22Rv1 (cell line): ENCODE data around the gene HLA-E.

Source experiments
- H3K27ac ChIP-seq: fragments of 450-650 bp; 2 replicates; pipeline ENCODE4 v1.5.1; 2017
- CTCF ChIP-seq: fragments of 450-650 bp; IDR thresholded peaks from 2 replicates; pipeline ENCODE4 v1.5.1; 2017; ENCODE audit warnings: mild to moderate bottlenecking
- ZFX ChIP-seq: fragments of 450-650 bp; IDR thresholded peaks from 2 replicates; pipeline ENCODE4 v1.6.1; 2017; ENCODE audit warnings: antibody characterized with exemption, borderline replicate concordance

Gene HLA-E

GRCh38 chr6:30450909-30451841, 38.1 kb upstream of the HLA-E start:
- TF ChIP-seq ZFX (no peak), CTCF (no peak)
- H3K27ac ChIP-seq, result no peak overlapping the region

GRCh38 chr6:30452736-30453507, 36.4 kb upstream of the HLA-E start:
- H3K27ac ChIP-seq, result no peak overlapping the region
- TF ChIP-seq CTCF (no peak), ZFX (no peak)

- TF ChIP-seq ZFX, result no peak
- TF ChIP-seq CTCF, result peak; percentile 95
- H3K27ac ChIP-seq, result no peak overlapping the region
Measured at GRCh38 chr6:30453508-30454116, 35.7 kb upstream of the HLA-E start.

GRCh38 chr6:30459145-30459544, 30.2 kb upstream of the HLA-E start:
- no peak for TF ChIP-seq ZFX
- no peak for TF ChIP-seq CTCF
- no peak overlapping the region for H3K27ac ChIP-seq

- no peak for TF ChIP-seq ZFX
- TF ChIP-seq CTCF, result no peak
- no peak overlapping the region for H3K27ac ChIP-seq
Measured at GRCh38 chr6:30461055-30461454, 28.3 kb upstream of the HLA-E start.

GRCh38 chr6:30462482-30462881, 26.8 kb upstream of the HLA-E start:
- TF ChIP-seq ZFX, result no peak
- TF ChIP-seq CTCF, result no peak
- H3K27ac ChIP-seq, result no peak overlapping the region
